Small intestine (tissue), 7 donors: ENCODE results near the gene ATP11C. TPM values are rescaled to one million over a fixed set of nuclear protein-coding genes. Genes with fewer than 3 reads are reported as not detected.

Experiments
- DNase-seq, 2 donors: peaks; one replicate each; pipeline versions ENCODE4 v3.0.0 to v3.0.0-alpha.2; 2013
- FAIRE-seq: peaks from 2 replicates; lab custom pipeline; 2012; peaks lifted over from hg19 to GRCh38; lab: Jason Lieb, UNC
- H3K27ac ChIP-seq, 3 donors: one replicate each; pipeline ENCODE4 v1.5.1; 2013; ENCODE audit warnings: low read length in 2 of 3, mild to moderate bottlenecking in 2 of 3, control low read depth in 1 of 3, inconsistent platforms in 1 of 3, low read depth in 1 of 3, moderate library complexity in 1 of 3
- H3K27me3 ChIP-seq, 3 donors: one replicate each; pipeline ENCODE4 v1.6.1; 2013; ENCODE audit warnings: low read length in 3 of 3, inconsistent platforms in 1 of 3; ENCODE audit not compliant: control insufficient read depth in 3 of 3, insufficient read depth in 3 of 3
- H3K36me3 ChIP-seq, 3 donors: one replicate each; pipeline ENCODE4 v1.6.1; 2013; ENCODE audit warnings: low read length in 3 of 3, inconsistent platforms in 1 of 3, low read depth in 1 of 3, mild to moderate bottlenecking in 1 of 3, moderate library complexity in 1 of 3; ENCODE audit not compliant: control insufficient read depth in 3 of 3, insufficient read depth in 2 of 3
- H3K4me1 ChIP-seq, 3 donors: one replicate each; pipeline ENCODE4 v1.6.1; 2013; ENCODE audit warnings: low read length in 2 of 3, inconsistent platforms in 1 of 3, low read depth in 1 of 3, mild to moderate bottlenecking in 1 of 3, moderate library complexity in 1 of 3; ENCODE audit not compliant: control insufficient read depth in 3 of 3, insufficient read depth in 2 of 3
- H3K4me3 ChIP-seq, 3 donors: one replicate each; pipeline ENCODE4 v1.5.1; 2013; ENCODE audit warnings: low read length in 3 of 3, control low read depth in 1 of 3, inconsistent platforms in 1 of 3, low read depth in 1 of 3, mild to moderate bottlenecking in 1 of 3, moderate library complexity in 1 of 3
- H3K9me3 ChIP-seq, 2 donors: one replicate each; pipeline ENCODE4 v1.6.1; 2013; ENCODE audit warnings: low read depth in 1 of 2, low read length in 1 of 2; ENCODE audit not compliant: control insufficient read depth in 2 of 2, insufficient read depth in 1 of 2
- WGBS, 3 donors: extraction: QIAGEN DNeasy Blood & Tissue Kit; methylation state at CpG; one replicate each; pipeline ENCODE4 v1.1.7; 2013; 5-methylcytosine and 5-hydroxymethylcytosine counted together
- polyA plus RNA-seq, 4 donors: library from polyadenylated mRNA; stranded (reverse) in 3 of 4; unstranded in 1 of 4; fragments of 200-250 nt in 3 of 4; fragments of 120-200 nt in 1 of 4; gene quantifications; one replicate each; pipeline versions ENCODE4 v1.2.1 to v1.2.3, GENCODE V29; 2013
- donor health status: healthy with polysubstance abuse.
- donor health status: control.
- donor health status: control.
- donor health status: Bipolar disorder and iron deficiency.
- donor health status: healthy.

The ATP11C gene
- polyA plus RNA-seq, 4 donors: 3.8 to 16.1 (median 6.6) TPM

- Histone ChIP-seq H3K27me3 (no peaks in the 10 kb centered on the region), H3K9me3 (no peaks in the 10 kb centered on the region), H3K36me3 (peaks cover 0 to 4% (median 0%) of the 10 kb centered on the region in 3 donors), H3K27ac (no peak overlapping the region), H3K4me1 (peaks cover 0 to 3% (median 0%) of the 10 kb centered on the region in 3 donors), H3K4me3 (no peak overlapping the region)
- 59 to 74% (median 62%) methylated on average over 1 of the region's 1 CpG for WGBS, 3 donors
- FAIRE-seq: no peak
- no peak for DNase-seq
These were observed 12.5 kb downstream of the ATP11C start for GRCh38 chrX:139920316-139920715.

- H3K4me3 ChIP-seq: no peak overlapping the region
- no peak overlapping the region for H3K27ac ChIP-seq
- H3K9me3 ChIP-seq: no peaks in the 10 kb centered on the region
- FAIRE-seq (no peak), DNase-seq (no peak)
- H3K36me3 ChIP-seq: no peaks in the 10 kb centered on the region
- no peaks in the 10 kb centered on the region for H3K4me1 ChIP-seq
- H3K27me3 ChIP-seq: no peaks in the 10 kb centered on the region
- 90 to 100% (median 96%) methylated on average over 1 of the region's 1 CpG for WGBS, 3 donors
These were observed 18.4 kb downstream of the ATP11C start for GRCh38 chrX:139914421-139914820.

GRCh38 chrX:139909712-139910111, 23.1 kb downstream of the ATP11C start:
- Histone ChIP-seq H3K27me3 (no peaks in the 10 kb centered on the region), H3K4me1 (no peaks in the 10 kb centered on the region), H3K27ac (no peak overlapping the region), H3K4me3 (no peak overlapping the region), H3K9me3 (no peaks in the 10 kb centered on the region), H3K36me3 (no peaks in the 10 kb centered on the region)
- DNase-seq (no peak), FAIRE-seq (no peak)
- WGBS, 3 donors: 58 to 69% (median 67%) methylated on average over 3 of the region's 3 CpGs

GRCh38 chrX:139907078-139907477, 25.8 kb downstream of the ATP11C start:
- no peaks in the 10 kb centered on the region for H3K9me3 ChIP-seq
- FAIRE-seq: no peak
- H3K4me1 ChIP-seq: peaks cover 0 to 7% (median 0%) of the 10 kb centered on the region in 3 donors
- H3K27me3 ChIP-seq: no peaks in the 10 kb centered on the region
- 93 to 100% (median 98%) methylated on average over 3 of the region's 3 CpGs for WGBS, 3 donors
- no peak for DNase-seq
- H3K36me3 ChIP-seq: no peaks in the 10 kb centered on the region
- H3K27ac ChIP-seq: no peak overlapping the region
- no peak overlapping the region for H3K4me3 ChIP-seq

GRCh38 chrX:139905743-139906142, 27.1 kb downstream of the ATP11C start:
- Histone ChIP-seq H3K36me3 (no peaks in the 10 kb centered on the region), H3K27me3 (no peaks in the 10 kb centered on the region), H3K9me3 (no peaks in the 10 kb centered on the region), H3K4me1 (peaks cover 0 to 7% (median 0%) of the 10 kb centered on the region in 3 donors), H3K4me3 (no peak overlapping the region), H3K27ac (no peak overlapping the region)
- no peak for FAIRE-seq
- no peak for DNase-seq
- 79 to 89% (median 82%) methylated on average over 2 of the region's 2 CpGs for WGBS, 3 donors

- DNase-seq (no peak), FAIRE-seq (no peak)
- no peak overlapping the region for H3K27ac ChIP-seq
- no peaks in the 10 kb centered on the region for H3K27me3 ChIP-seq
- no peak overlapping the region for H3K4me3 ChIP-seq
- no peaks in the 10 kb centered on the region for H3K9me3 ChIP-seq
- H3K4me1 ChIP-seq: peaks cover 0 to 7% (median 0%) of the 10 kb centered on the region in 3 donors
- H3K36me3 ChIP-seq: no peaks in the 10 kb centered on the region
- WGBS, 3 donors: 67 to 88% (median 74%) methylated on average over 3 of the region's 3 CpGs
These were observed 27.8 kb downstream of the ATP11C start for GRCh38 chrX:139905051-139905450.

GRCh38 chrX:139903210-139903609, 29.6 kb downstream of the ATP11C start:
- WGBS, 3 donors: 62 to 89% (median 67%) methylated on average over 3 of the region's 3 CpGs
- no peaks in the 10 kb centered on the region for H3K9me3 ChIP-seq
- H3K4me1 ChIP-seq: peaks cover 0 to 7% (median 0%) of the 10 kb centered on the region in 3 donors
- no peak overlapping the region for H3K4me3 ChIP-seq
- DNase-seq (peak; percentile 4 to 63), FAIRE-seq (no peak)
- H3K27me3 ChIP-seq: no peaks in the 10 kb centered on the region
- no peak overlapping the region for H3K27ac ChIP-seq
- no peaks in the 10 kb centered on the region for H3K36me3 ChIP-seq

GRCh38 chrX:139902559-139902958, 30.3 kb downstream of the ATP11C start:
- H3K27ac ChIP-seq: no peak overlapping the region
- H3K4me1 ChIP-seq: peaks cover 0 to 7% (median 0%) of the 10 kb centered on the region in 3 donors
- DNase-seq: peak in 1 of 2 donors; percentile 14
- no peaks in the 10 kb centered on the region for H3K27me3 ChIP-seq
- H3K9me3 ChIP-seq: no peaks in the 10 kb centered on the region
- H3K4me3 ChIP-seq: no peak overlapping the region
- WGBS, 3 donors: 61 to 90% (median 64%) methylated on average over 2 of the region's 2 CpGs
- FAIRE-seq: no peak
- H3K36me3 ChIP-seq: no peaks in the 10 kb centered on the region

GRCh38 chrX:139898334-139898733, 34.5 kb downstream of the ATP11C start:
- 91 to 100% (median 92%) methylated on average over 2 of the region's 2 CpGs for WGBS, 3 donors
- FAIRE-seq: no peak
- DNase-seq: no peak
- Histone ChIP-seq H3K4me1 (peaks cover 0 to 4% (median 0%) of the 10 kb centered on the region in 3 donors), H3K27ac (no peak overlapping the region), H3K27me3 (no peaks in the 10 kb centered on the region), H3K9me3 (no peaks in the 10 kb centered on the region), H3K36me3 (no peaks in the 10 kb centered on the region), H3K4me3 (no peak overlapping the region)
